HT1080 (cell line): ENCODE measurements around the gene SECISBP2L. TPM values are rescaled to one million over a fixed set of nuclear protein-coding genes. Genes with fewer than 3 reads are reported as not detected.
"Not testable (repeated sequence)": the region's sequence is repeated elsewhere in the genome, so short reads cannot be mapped to it uniquely, and the experiment has no call there.

Experiments
- DNase-seq: peaks from one replicate; pipeline ENCODE4 v3.0.0-alpha.2; 2015; ENCODE audit warnings: low read depth
- total RNA-seq: library from RNA; depleted of rRNA; stranded (reverse); fragments of >200 nt; shearing (Covaris generic); gene quantifications from 2 replicates; pipeline ENCODE4 v1.2.3, GENCODE V29; 2014

Gene SECISBP2L
- total RNA-seq, 1 experiment from 2014 or later, result 10.0 TPM

DNA sequence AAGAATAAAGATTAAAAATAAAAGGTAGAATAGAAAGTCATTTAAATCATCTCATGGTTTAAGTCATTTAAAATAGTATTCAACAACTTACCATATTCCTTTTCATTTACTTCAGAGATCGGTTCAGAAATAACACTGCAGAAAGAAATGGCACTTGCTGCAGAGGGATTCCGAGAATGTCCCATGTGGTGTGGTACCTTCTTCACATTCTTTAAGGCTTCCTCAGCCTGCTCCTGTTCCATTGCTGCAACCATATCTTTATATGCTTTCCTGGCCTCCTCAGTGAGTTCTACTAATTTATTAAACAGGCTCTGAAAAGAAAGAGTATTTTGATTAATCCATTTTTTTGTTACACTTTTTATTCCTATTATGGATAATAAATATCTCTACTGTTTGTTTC is 50.0 kb downstream of the SECISBP2L start:
- no peak for DNase-seq

GRCh38 chr15:48993380-48993779 is 52.9 kb downstream of the SECISBP2L start:
- no peak for DNase-seq

DNA sequence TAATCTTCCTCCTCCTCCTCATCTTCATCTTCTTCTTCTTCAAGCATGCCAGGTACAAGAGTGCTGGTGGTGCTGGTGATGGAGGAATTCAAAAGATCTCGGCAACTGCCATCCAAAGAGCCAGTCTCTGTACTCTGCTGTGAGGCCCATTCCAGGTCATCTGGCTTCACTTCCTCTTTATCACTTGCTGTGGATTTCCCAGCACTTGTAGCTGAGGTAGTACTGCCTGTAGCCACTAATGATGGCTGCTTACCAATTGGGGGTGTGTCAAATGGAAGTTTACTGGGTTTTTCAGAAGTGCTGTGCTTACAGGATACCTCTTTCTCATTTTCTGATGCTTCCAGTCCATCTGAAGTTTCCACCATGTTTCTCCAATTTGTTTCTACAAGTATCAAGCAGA is 53.7 kb downstream of the SECISBP2L start:
- no peak for DNase-seq

DNA sequence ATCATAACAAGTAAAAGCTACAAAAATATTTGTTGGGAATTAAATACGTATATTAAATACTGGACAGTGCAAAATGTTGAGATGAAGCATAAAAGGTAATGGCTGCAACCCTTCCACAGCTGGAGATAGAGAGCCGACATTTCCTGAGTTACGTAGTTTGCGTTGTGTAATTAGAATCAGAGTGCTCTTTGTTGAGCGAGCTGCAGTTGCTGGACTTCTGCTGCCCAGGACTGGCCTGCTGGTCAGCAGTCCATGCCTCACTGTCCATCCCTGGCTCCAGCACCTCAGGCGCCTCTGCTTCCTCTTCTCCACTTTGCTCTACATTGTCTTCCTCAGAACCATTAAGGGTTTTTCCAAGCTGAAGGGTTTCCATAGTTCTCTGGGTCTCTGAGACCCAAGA is 54.1 kb downstream of the SECISBP2L start:
- no peak for DNase-seq

- no peak for DNase-seq
Observed at GRCh38 chr15:48989170-48989569, 57.1 kb downstream of the SECISBP2L start.

DNA sequence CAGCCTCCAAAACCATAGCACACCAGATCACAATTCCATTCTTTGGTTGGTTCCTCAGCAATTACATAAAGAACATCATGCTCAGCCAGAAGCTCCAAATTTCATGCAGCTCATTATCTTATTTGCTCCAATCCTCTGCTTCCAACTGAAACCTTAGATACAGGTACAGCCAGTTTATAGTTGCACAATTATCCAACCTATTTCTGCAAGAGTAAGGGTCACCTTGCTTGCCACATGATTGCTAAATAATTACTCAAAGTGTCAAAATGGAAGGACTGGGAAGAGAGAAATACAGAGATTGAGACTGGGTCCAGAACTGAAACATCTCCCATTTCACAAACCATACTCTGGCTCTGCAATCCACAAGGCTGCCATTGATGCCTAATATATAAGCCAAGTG is 59.1 kb downstream of the SECISBP2L start:
- DNase-seq, result no peak

GRCh38 chr15:48986240-48986639 is 60.0 kb downstream of the SECISBP2L start:
- DNase-seq, result no peak

- DNase-seq, result no peak
Observed at GRCh38 chr15:48985516-48985915, 60.7 kb downstream of the SECISBP2L start.

- no peak for DNase-seq
Observed at GRCh38 chr15:48984811-48985352, 61.4 kb downstream of the SECISBP2L start.

DNA sequence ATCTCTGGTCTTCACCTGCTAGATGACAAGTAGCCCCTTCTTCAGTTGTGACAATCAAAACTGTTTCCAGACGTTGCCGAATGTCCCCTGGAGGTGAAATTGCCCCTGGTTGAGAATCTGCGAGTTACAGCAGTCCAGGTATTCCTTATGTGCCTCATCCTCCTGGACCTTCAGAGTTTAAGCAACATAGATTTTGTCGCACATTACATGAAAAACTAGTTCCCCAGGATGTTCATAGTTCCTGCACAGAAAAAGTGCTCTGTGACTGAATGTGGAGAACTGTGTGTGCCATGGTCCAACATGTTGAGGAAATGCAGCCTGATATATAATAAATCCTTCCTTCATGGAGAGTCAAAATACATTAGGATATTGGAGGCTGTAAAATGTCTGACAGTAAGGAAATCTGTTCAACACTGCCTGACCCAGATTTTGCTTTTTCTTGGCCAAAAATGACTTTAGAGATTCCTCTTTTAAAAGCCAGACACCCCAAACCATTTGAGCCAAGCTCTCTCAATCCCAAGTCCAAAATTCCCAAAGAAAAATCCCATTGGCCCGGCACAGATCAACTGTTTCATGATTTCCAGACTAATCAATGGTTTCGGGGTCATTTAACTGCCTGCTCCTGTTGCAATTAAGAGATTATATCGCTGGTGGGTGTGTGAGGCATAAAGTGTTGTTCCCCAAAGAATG is 62.1 kb downstream of the SECISBP2L start:
- no peak for DNase-seq

- no peak for DNase-seq
Observed at GRCh38 chr15:48983300-48983699, 62.9 kb downstream of the SECISBP2L start.

- DNase-seq, result no peak
Observed at GRCh38 chr15:48981941-48982340, 64.3 kb downstream of the SECISBP2L start.

DNA sequence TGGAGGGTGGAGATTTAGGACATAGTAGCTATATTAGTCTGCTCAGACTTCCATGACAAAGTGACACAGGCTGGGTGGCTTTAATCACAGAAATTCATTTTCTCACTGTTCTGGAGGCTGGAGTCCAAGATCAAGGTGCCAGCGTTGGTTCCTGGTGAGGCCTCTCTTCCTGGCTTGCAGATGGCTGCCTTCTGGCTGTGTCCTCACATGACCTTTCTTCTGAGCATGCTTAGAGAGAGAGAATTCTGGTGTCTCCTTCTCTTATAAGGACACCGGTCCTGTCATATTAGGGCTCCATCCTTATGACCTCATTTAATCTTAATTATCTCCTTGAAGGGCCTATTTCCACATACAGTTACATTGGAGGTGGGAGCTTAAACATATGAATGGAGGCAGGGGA is 67.6 kb downstream of the SECISBP2L start:
- no peak for DNase-seq

DNA sequence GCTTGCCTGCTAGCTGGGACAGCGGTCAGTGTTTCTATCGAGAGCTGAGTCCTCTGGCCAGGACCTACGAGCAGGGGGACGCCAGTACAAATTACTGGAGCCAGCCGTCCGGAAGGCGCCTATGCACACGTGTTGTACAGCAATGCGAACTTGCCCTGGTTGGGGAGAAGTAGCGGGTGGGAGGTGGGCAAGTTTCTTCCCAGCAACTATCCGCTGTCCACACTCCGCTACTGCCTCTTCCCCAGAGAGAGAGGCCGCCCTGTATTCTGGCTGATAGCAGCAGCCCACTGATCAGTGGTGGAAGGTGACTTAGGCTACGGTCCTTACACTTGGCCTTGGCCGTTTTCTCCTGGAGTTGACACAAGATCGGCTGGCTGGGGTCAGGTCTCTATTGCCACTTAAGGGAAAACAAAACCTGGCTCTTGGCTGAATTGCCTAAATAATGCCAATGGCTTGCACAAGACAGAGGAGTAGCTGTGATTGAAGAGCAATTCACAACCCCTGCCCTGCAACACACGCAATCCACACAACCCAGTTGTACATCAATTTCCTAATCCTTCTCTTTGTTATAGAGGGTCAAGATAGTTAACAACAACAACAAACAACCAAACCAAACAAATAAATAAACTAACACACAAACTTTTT is 69.7 kb downstream of the SECISBP2L start:
- no peak for DNase-seq

DNA sequence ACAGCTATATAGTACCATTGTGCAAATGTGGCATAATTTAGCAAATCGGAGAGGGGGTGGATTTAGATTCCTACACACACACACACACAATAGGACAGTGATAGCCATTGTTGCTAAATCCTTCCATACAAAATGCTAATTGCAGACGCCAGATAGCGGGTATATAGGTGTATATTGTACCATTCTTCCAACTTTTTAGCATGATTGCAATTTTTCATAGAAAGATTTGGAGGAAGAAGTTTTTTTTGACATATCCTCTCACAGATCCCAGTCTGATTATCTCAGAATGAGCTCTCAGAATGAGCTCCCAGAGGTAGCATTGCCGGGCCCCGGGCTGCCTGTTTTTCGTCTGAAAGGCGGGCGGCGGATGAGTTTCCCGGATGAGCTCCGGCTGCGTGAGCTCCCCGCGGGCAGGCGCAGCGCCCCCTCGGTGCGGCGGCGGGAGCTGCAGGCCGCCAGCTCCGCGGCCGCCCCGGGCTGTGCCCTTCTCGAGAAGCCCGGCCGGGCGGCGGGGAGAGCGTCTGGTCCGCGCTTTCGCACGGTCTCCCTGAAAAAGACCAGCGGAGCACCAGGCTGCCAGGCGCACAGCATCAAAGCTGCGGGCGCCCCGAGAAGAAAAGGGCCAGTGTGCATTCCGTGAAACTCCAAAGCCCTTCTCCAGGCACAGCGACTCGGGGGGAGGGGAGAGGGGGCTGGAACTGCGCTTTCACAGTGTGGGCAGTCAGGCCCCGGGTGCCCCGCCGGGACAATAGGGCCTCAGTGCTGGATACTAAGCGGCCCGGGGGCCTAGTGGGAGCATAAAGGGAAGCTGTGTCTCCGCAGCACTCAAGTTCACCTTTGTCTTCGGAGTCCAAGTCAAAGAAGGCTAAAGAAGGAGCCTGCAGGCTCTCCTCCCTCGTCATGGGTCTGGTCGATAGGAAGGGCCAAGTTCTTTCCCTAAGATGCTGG is 70.5 kb downstream of the SECISBP2L start:
- DNase-seq, result peak; percentile 78

DNA sequence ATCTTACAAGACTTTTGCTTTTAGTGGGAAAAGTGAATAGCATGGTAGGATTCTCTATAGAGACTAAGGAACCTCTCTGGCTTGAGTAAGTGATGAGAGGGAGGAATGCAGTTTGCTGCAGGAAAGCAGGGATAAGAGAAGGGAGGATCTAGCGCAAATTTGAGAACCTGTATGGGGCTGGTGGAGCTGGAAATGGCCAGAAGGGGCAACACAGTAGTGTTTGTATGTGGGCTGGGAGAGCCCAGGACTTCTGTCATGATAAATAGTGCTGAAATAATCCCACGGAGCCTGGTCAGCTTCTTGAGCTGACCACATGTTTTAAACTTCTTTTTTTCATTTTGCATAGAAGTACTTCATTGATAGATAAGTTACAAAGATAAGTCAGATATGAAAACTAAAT is 71.4 kb downstream of the SECISBP2L start:
- no peak for DNase-seq

DNA sequence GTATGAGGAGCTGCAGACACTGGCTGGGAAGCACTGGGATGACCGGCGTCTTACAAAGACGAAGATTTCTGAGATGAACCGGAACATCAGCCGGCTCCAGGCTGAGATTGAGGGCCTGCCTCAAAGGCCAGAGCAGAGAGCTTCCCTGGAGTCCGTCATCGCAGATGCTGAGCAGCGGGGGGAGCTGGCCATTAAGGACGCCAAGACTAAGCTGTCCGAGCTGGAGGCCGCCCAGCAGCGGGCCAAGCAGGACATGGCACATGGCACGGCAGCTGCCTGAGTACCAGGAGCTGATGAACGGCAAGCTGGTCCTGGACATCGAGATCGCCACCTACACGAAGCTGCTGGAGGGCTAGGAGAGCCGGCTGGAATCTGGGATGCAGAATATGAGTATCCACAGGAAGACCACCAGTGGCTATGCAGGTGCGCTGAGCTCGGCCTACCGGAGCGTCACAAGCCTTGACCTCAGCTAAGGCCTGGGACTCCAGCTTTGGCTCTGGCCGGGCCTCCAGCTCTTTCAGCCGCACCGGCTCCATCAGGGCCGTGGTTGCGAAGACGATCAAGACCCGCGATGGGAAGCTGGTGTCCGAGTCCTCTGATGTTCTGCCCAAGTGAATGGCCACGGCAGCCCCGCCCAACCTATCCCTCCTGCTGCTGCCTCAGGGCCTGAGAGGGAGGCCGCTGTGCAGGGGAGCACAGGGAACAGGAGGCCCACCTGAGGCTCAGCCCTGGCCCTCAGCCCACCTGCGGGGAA is 73.3 kb downstream of the SECISBP2L start:
- DNase-seq, result no peak

GRCh38 chr15:48970926-48971325 is 75.3 kb downstream of the SECISBP2L start:
- DNase-seq, result not testable (repeated sequence)

GRCh38 chr15:48968066-48968465 is 78.2 kb downstream of the SECISBP2L start:
- DNase-seq, result no peak

GRCh38 chr15:48967336-48967735 is 78.9 kb downstream of the SECISBP2L start:
- DNase-seq, result no peak
